OCI-M1 (cell line): ENCODE data around the gene OOSP3.
"Not testable (repeated sequence)": the region's sequence is repeated elsewhere in the genome, so short reads cannot be mapped to it uniquely, and the experiment has no call there.

Source experiments
- DNase-seq: peaks from one replicate; lab custom pipeline; 2025; lab: John Stamatoyannopoulos, UW

The OOSP3 gene

DNA sequence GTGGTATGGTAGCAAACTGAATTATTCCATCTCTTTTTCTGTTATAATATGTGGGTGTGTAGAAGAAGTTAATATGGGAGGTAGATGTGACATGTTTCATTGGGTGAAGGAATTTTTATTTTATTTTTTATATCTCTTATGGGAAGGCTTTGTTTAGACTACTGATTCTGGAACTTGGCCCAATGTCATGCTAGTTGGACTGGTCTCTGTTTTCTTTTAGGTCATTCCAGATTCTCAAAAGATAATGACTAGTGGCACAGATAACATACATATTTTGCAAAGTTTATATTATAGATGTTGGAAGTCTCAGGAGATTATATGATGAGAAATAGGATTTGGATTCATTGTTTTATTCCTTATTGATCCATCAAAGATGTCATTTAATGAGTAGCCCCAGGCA, 1.3 kb upstream of the OOSP3 start:
- DNase-seq = no peak

DNA sequence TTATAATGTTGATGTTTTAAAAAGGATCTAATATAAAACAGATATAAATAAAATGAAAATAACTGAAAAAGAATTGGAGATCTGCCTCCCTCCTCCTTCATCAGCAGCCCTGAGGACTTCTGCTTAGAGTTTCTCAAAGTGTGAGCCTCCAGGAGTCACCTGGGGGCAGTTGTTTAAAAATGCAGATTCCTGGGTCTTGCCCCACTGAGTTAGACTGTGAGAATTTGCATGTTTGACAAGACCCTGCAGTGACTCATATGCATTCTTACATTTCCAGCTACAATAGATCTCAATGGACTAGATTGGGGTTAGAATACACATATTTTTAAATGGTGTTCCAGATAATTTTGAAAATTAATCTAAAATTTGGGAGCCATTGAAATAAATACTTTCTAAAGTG, 798 bp upstream of the OOSP3 start:
- DNase-seq = no peak

DNA sequence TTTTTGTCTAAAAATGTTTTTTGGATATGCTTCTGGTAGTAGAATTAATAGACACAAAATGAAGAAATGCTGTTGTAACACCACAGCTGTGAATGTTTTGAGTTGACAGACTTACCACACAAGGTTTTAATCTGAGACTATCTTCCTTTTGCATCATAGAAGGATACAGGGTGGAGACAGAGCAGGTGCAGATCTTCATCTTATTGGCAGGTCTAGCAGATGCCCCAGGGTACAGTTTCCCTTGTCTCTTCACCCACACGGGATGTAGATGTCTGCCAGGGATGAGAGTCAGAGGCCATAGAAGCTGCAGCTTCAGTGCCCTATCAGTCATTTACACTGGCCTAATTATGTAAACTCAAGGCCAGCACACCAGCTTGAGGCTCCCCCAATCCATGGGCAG, 985 bp downstream of the OOSP3 start:
- no peak for DNase-seq

DNA sequence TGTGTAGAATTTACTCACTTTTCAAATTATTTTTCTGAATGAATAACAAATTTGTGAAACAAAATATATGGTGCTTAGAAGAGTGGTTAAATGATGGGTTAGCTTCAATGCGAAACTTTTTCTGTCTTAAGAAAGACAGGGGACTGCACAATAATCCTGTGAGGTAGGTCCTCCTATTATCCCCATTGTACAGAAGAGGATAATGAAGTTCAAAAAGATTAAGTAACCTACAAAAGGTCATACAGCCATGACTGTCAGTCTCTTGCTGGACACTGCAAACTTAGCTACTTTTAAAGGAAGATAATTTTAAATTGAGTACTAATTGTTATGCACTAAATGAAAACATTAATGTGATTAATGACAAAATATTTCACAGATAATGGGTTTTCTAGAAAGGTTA, 5.0 kb downstream of the OOSP3 start:
- DNase-seq = no peak

DNA sequence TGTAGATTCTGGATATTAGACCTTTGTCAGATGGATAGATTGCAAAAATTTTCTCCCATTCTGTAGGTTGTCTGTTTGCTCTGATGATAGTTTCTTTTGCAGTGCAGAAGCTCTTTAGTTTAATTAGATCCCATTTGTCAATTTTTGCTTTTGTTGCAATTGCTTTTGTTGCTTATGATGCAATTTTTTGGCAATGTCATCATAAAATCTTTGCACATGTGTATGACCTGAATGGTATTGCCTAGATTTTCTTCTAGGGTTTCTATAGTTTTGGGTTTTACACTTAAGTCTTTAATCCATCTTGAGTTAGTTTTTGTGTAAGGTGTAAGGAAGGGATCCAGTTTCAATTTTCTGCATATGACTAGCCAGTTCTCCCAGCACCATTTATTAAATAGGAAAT, 8.6 kb downstream of the OOSP3 start:
- peak; percentile 17 for DNase-seq

DNA sequence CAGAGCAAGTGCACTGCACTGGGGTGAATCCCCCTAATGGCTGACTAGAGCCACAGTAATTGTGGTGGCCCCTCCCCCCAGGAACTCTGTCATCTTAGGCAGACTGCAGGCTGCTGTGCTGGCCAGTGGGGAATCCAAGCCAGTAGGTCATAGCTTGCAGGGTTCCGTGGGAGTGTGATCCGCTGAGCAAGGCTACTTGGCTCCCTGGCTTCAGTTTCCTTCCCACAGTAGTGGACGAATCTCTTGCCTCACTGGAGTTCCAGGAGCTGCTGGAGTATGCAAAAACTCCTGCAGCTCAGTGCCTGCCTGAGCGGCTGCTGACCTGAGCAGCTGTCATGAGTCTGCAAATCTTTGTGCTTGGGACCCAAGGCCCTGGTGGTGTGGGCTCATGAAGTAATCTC, 13.2 kb downstream of the OOSP3 start:
- DNase-seq = no peak

DNA sequence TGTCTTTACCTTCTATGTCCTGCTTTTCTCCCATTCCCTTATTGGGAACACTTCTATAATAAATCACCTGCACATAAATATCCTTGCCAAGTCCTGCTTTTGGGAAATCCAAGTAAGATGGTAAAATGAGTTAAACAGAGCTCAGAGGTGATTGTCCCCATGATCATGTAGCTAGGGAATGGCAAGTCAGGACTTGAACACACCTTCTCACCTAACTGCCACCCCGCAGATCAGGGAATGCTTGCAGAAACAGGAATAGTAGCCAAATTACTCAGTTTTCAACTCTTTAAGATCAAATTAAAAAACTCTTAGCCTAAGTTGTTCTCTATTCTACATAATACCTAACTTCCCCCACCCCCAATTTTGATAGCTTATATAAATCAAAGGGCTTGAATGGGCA, 16.0 kb downstream of the OOSP3 start:
- DNase-seq = no peak

DNA sequence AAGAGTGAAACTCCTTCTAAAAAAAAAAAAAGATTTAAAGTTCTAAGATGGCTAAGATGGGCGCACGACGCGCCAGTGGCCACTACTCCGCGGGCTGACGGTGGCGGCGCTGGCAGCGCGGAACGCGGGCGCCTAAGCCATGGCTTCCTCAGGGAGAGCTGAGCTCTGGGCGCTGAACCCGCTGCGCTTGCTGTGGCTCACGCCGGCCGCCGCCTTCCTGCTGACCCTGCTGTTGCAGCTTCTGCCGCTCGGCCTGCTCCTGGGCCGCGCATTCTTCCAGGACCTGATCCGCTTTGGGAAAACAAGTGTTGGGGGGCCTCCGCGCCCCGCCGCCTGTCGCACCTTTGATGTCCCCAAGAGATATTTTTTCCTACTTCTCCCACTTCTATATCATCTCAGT, 19.5 kb downstream of the OOSP3 start:
- no peak for DNase-seq

DNA sequence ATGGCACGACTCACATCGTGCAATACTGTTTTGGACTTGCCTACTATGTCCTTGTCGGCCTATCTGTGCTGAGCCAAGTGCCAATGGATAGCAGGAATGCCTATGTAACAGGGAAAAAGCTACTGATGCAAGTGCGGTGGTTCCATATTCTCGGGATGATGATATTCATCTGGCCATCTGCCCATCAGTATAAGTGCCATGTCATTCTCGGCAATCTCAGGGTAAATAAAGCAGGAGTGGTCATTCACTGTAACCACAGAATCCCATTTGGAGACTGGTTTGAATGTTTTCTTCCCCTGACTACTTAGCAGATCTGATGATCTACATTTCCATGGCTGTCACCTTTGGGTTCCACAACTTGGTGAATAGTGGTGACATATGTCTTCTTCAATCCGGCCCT, 20.1 kb downstream of the OOSP3 start:
- no peak for DNase-seq

DNA sequence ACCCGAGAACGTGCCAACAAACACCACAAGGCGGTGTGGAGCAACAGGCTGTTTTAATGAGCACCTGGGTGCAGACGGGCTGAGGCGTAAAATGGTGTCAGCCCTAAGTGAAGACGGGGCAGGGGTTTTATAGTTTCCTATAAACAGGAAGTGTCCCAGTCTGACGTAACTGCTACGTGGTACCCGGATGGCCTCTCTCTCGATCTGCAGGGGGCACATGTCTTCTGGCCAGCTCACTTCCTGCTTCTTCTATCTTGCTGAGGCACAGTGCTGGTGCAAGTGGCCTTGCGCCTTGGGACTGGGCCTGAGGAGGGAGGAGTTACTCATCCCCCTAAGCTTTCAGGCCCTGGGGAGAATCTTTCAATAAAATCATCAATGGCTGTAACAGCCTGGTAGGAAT, 20.9 kb downstream of the OOSP3 start:
- peak; percentile 25 for DNase-seq

DNA sequence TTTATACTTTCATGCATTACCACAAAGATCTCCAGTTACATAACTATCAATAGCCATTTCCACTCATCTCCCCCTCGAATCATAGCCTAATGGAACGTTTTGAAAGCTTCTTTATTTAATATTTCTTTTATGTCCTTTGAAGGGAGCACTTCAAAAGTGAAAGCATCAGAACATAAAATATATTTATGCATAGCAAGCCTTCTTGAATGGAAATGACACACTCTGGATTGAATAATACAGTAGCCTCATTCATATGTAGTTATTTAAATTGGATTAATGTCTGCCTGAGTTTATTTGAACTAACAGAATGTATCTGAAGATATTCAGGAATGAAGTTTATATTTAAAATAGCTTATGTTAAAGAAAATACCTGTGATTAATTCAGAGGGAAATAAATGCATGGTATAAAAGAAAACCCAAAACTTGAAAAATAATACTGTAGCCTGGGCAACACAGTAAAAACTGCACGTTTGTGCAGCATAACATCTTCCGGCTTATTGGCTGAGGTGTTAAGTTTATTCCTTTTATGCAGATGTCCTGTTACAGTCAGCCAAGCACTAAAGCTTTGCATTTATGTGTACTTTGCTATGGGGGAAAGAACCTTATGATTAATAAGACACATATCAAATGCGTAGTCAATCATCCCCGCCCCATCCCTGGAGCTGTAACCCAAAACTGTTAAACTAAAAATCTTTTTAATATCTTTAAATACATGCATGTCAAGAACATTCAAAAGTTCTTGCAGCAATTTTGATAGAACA, 22.0 kb downstream of the OOSP3 start:
- no peak for DNase-seq

DNA sequence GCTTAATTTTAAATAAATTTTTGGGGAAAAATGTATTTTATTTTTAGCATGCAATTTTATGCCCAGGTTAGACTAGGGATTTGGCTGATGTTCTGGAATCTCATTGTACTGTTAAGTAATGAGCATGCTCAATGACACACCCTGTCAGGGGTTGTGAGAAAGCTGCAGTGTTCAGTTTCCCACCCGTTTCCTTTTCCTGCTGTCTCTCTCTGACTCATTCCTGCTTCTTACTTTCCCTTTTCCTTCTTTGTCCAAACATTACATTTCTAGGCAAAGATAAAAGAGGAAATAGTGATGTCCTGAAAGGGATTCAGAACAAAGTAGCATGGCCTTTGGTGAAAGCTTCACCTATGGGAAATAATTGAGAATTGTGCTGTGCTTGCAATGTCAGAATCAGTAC, 22.7 kb downstream of the OOSP3 start:
- no peak for DNase-seq

DNA sequence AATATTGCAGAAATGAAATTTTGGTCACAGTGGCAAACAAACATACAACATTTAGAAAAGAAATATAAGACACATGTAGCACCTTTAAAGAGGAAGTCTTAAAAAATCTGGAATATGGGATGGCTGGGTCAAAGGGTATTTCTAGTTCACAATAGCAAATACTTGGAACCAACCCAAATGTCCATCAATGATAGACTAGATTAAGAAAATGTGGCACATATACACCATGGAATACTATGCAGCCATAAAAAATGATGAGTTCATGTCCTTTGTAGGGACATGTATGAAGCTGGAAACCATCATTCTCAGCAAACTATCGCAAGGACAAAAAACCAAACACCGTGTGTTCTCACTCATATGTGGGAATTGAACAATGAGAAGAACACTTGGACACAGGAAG, 25.0 kb downstream of the OOSP3 start:
- DNase-seq = not testable (repeated sequence)

DNA sequence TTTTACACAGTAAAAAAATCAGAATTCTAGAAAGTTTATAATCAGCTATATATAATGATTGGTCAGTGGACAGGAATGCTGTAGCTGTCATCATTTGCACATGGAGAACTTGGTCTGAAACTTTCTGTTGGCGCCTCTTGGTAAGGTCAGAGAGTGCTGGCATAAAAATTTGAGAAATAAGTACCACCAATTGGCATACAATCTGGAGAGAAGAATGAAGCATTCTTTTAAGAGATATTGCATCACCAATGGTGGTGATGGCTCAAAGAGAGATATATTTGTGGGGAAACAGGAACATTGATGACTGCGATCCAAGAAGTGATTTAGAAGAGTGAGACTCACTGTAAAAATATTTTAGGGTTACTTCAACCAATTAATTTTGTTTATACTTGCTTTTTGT, 39.9 kb downstream of the OOSP3 start:
- DNase-seq = no peak

DNA sequence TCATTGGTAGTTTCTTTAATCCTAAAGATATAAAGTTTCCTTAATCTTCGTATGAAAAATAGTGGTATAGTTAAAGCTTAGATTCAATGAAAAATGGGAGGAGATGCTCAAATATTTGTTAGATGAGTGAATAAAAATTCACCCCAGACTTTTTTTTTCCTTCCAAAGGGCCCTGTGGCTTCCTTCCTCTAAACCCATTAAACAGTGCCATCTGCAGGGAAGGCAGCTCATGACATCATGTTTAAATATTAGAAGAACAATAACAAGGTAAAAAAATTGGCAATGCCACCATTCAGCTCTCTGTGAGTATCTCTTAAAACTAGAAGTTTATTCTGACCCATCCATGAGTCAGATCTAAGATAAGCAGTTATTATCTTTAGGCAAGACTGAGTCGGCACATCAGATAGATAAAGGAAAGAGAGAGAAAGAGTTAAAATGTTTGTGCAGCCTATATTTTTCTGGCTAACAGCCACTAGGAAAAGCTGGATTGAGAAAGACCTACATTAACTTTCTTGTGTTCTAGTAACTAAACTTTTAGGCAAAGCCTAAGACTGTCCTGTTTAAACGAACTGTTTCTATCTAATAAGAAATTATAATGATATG, 40.5 kb downstream of the OOSP3 start:
- peak; percentile 93 for DNase-seq

DNA sequence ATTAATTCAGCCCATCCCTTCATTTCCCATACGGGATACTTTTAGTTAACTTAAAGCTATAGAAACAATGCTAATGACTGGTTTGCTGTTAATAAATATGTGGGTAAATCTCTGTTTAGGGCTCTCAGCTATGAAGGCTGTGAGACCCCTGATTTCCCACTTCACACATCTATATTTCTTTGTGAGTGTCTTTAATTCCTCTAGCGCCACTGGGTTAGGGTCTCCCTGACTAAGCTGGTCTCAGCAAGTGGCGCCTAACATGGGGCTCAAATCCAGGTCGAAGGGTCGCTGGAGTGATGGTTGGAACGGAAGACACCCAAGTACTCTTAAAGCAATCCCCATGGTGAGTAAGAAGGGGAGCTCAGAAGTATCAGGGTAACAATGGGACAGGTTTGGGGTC, 45.2 kb downstream of the OOSP3 start:
- DNase-seq = peak; percentile 31

DNA sequence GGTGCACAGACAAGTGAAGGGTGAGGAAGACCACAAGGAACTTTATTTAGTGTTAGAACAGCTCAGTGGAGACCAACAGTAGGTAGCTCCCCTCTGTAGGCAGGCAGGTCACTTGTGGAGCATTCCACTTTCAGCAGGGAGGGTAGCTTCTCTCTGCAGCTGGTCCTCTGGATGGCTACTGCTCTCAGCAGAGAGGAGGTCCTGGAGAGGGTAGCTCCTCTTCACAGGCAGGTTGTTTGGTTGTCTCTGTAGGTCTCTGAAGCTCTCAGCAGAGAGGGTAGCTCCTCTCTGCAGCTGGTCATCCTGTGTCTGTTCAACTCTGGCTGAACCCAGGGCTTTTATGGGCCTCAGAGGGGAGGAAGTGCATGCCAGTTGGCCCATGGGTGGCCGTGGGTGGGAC, 53.1 kb downstream of the OOSP3 start:
- peak; percentile 16 for DNase-seq

DNA sequence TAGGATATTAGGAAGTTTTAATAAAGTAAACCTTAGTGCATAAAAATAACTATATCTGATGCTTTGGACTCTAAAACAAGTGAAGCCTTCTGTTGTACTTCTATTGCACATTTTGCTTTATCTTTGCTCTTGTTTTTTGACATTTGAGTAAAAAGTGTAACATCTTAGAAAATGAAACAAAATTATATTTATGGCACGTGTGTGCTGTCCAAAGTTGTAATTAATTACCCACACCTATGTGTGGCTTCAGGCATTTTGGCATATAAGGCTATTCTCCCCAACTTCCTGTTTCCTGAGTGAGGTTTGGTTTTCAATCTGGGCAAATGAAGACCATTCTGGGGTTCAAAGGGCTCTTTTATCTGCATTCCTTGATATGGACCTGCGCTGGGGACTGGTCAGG, 59.5 kb downstream of the OOSP3 start, which contains the start of gene OOSP1:
OOSP1 (plus strand) TSS at position 301 of the 400 bp plus-strand sequence; CDS start at position 324, 23 bp downstream.
- DNase-seq = peak; percentile 23

DNA sequence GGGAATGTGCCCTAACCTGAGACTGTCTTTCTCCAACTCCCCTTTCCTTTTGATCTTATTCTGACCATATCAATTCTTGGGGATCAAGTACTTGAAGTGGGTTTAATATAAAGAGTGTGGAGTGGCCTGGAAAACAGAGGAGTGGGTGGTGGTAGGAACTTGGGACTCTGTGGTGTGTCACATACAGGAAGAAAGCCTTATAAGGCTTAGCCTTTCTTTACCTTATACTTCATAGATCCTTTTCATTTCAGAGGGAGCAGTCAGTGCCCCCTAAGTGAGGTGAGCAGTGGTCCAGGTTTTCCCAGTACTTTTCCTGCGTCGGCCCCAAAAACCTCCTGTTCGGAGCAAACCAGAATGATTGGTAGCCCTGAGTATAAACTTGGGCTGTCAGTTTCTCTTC, 60.1 kb downstream of the OOSP3 start:
- DNase-seq = no peak

DNA sequence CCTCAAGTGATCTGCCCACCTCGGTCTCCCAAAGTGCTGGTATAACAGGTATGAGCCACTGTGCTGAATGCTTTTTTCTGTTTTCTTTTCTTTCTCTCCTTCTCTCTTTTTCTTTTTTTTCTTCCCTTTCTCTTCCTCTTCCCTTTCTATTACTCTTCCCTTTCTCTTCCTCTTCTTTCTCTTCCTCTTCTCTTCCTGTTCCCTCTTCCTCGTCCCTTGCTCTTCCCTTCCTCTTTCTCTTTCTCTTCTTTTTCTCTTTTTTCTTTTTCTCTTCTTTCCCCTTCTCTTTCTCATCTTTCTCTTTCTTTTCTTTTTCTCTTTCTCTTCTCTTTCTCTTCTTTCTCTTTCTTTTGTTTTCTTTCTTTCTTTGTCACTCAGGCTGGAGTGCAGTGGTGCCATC, 60.9 kb downstream of the OOSP3 start:
- DNase-seq = no peak

DNA sequence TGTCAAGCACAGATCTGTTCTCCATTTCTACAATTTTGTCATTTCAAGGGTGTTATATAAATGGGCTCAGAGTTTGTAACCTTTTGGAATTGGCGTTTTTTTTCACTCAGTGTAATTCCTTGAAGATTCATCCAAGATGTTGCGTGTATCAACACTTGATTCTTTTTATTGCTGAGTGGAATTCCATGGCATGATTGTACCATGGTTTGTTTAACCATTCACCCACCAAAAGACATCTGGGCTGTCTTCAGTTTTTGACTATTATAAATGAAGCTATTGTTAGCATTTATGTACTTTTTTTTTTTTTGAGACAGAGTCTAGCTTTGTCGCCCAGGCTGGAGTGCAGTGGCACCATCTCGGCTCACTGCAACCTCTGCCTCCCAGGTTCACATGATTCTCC, 62.5 kb downstream of the OOSP3 start:
- no peak for DNase-seq

DNA sequence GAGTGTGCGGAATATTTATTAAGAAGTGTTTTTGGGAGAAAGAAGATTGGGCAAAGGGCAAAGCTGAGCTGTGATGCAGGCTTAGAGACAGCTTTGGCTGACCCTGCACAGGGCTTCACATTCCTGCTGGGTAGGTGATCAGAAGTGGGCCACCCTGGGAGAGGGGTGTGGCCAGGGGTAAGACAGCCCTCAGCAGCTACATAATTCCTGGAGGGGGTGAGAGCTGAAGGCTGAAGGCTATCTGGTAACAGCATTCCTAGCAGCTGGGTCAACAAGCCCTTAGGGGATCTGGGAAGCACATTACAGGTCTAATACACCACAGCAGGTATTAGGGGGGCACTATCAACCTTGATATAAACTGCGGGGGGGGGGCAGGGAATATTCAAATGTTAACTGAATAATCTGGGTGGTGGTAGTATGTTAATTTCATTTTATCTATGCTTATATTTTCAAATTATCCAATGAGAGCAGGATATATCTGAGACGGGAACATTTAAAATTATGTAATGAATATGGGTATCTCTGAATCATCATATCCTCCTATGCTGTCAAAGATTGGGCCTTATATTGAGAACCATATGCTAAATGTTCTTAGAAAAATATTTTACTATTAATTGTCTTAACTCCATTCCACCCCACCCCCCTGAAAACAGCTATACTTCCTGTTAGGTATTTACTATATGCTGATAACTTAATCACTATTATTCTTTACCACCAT, 65.6 kb downstream of the OOSP3 start:
- no peak for DNase-seq

DNA sequence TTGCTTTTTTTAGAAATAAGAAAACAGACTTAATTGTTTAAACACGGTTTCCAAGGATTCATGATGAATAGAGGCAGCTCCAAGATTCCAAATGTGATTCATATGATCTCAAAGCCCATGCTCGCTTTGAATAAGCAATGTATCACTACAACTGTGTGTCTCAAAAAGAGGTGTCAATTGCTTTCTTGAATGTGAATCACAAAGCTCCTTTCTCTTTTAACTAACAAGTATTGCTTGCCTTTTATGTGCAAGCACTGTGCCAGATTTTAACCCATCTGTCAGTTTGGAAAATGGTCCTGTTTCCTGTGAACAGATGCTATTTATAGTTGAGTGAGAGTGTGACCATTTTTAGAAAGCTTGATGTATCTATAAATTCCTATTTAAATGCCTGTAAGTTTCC, 66.1 kb downstream of the OOSP3 start:
- no peak for DNase-seq
